Measurements from ENCODE around the gene ASAH2. TPM values are rescaled to one million over a fixed set of nuclear protein-coding genes. Genes with fewer than 3 reads are reported as not detected.

The ASAH2 gene
- total RNA-seq, 1 experiment from 2014 or later = 6.4 TPM

DNA sequence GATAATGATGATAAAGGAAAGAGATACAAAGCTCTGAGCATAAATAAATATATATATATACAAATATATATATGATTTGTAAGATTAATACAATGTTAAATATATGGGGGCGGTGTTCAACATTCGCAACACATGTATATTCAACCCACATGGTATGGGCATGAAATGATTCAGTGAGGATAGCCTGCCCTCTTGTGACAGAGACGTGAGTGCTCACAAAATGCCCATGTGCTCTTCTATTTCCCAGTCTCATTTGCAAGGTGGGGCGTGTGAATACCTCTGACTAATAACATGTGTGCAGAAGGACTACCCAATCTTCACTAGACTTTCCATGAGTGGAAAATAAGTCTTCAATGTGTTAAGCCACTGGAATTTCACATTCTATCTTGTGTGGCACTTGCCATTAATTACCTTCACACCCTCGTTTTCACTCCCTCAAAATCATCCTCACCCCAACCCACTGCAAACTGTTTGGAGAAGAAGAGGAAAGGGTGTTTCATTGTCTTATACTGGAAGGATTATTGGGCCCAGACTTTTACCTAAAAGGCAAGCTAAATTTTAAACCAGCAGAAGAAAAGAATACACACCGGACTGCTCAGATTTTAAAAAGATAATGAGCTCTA lies 26.9 kb downstream of the ASAH2 start:
- no peak overlapping the region for H3K27ac ChIP-seq (ENCODE audit: low read depth, low read length, poor library complexity, severe bottlenecking)
- no peak overlapping the region for H3K4me3 ChIP-seq (ENCODE audit: low read depth, low read length, poor library complexity, severe bottlenecking)
- no TSS peak for BruUV-seq (replicated peaks)
- peak; percentile 80 for DNase-seq (ENCODE audit: low spot score)
- no peaks in the 10 kb centered on the region for H3K36me3 ChIP-seq (ENCODE audit: insufficient read depth, low read length, poor library complexity, severe bottlenecking)
- peaks cover 16% of the 10 kb centered on the region for H3K27me3 ChIP-seq (replicated peaks; ENCODE audit: insufficient read depth, low read depth, low read length, poor library complexity)
- ChIA-PET POLR2A (ENCODE audit: low non-redundant PET) (no interaction called here), CTCF (interaction anchor here (0.6 to 0.7 kb wide), 2 partner anchors 12 to 704 kb away, joined by 3 read pairs; no protein-coding TSS in a partner anchor)
- no peaks in the 10 kb centered on the region for H3K9me3 ChIP-seq (ENCODE audit: low read depth, low read length, poor library complexity, severe bottlenecking)
- no peaks in the 10 kb centered on the region for H3K4me1 ChIP-seq (ENCODE audit: insufficient read depth, low read length, poor library complexity, severe bottlenecking)
- intact Hi-C loops (cut with micrococcal nuclease; ENCODE audit: unreplicated experiment) = loop anchor here (2.0 to 10.0 kb wide), 2 partner anchors 632 to 820 kb away; no protein-coding TSS in a partner anchor
- no peak for TF ChIP-seq EZH2 (IDR thresholded peaks at IDR 0.05; ENCODE audit: borderline replicate concordance, low read depth, low read length, poor library complexity, severe bottlenecking)
- TF ChIP-seq, protein P1, sequence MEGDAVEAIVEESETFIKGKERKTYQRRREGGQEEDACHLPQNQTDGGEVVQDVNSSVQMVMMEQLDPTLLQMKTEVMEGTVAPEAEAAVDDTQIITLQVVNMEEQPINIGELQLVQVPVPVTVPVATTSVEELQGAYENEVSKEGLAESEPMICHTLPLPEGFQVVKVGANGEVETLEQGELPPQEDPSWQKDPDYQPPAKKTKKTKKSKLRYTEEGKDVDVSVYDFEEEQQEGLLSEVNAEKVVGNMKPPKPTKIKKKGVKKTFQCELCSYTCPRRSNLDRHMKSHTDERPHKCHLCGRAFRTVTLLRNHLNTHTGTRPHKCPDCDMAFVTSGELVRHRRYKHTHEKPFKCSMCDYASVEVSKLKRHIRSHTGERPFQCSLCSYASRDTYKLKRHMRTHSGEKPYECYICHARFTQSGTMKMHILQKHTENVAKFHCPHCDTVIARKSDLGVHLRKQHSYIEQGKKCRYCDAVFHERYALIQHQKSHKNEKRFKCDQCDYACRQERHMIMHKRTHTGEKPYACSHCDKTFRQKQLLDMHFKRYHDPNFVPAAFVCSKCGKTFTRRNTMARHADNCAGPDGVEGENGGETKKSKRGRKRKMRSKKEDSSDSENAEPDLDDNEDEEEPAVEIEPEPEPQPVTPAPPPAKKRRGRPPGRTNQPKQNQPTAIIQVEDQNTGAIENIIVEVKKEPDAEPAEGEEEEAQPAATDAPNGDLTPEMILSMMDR (conservative IDR thresholded peaks at IDR 0.05; ENCODE audit: low read depth, low read length) = peak; percentile 78

DNA sequence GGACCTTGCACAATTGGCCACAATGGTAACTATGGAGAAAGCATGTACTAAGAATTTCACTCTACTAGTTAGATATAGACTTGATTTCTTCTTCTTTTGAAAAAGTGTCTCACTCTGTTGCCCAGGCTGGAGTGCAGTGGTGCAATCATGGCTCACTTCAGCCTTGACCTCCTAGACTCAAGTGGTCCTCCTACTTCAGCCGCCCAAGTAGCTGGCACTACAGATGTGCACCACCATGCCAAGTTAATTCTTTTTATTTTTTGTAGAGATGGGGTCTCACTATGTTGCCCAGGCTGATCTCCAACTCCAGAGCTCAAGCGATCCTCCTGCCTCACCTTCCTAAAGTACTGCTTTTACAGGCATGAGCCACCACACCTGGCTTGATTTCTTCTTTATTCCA lies 29.1 kb downstream of the ASAH2 start:
- ChIA-PET POLR2A (ENCODE audit: low non-redundant PET) (no interaction called here), CTCF (no interaction called here)
- Histone ChIP-seq H3K27me3 (replicated peaks; ENCODE audit: insufficient read depth, low read depth, low read length, poor library complexity) (peaks cover 5% of the 10 kb centered on the region), H3K36me3 (ENCODE audit: insufficient read depth, low read length, poor library complexity, severe bottlenecking) (no peaks in the 10 kb centered on the region), H3K4me1 (ENCODE audit: insufficient read depth, low read length, poor library complexity, severe bottlenecking) (no peaks in the 10 kb centered on the region), H3K4me3 (ENCODE audit: low read depth, low read length, poor library complexity, severe bottlenecking) (no peak overlapping the region), H3K27ac (ENCODE audit: low read depth, low read length, poor library complexity, severe bottlenecking) (no peak overlapping the region), H3K9me3 (ENCODE audit: low read depth, low read length, poor library complexity, severe bottlenecking) (no peaks in the 10 kb centered on the region)
- intact Hi-C loops (cut with micrococcal nuclease; ENCODE audit: unreplicated experiment) = loop anchor here (10.0 kb wide), 1 partner anchor 817 kb away; no protein-coding TSS in a partner anchor
- no TSS peak for BruUV-seq (replicated peaks)
- no peak for DNase-seq (ENCODE audit: low spot score)
- TF ChIP-seq, protein P1 (conservative IDR thresholded peaks at IDR 0.05; ENCODE audit: low read depth, low read length) = no peak
- no peak for TF ChIP-seq EZH2 (IDR thresholded peaks at IDR 0.05; ENCODE audit: borderline replicate concordance, low read depth, low read length, poor library complexity, severe bottlenecking)

DNA sequence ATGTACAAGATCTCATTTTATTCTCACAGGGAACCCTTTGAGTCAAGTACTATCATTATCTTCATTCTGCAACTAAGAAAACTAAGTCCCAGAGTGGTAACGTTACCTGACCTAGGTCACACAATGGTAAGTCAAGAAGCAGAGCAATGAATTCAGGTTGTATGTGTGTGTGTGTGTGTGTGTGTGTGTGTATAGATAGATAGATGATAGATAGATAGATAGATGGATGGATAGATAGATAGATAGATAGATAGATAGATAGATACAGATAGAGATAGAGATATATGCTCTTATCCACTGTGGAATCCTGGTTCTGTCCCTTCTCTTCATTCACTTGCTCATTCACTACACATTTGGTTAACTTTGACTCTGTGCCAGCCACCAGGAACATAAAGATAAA lies 29.8 kb downstream of the ASAH2 start:
- Histone ChIP-seq H3K27ac (ENCODE audit: low read depth, low read length, poor library complexity, severe bottlenecking) (no peak overlapping the region), H3K9me3 (ENCODE audit: low read depth, low read length, poor library complexity, severe bottlenecking) (no peaks in the 10 kb centered on the region), H3K4me3 (ENCODE audit: low read depth, low read length, poor library complexity, severe bottlenecking) (no peak overlapping the region), H3K36me3 (ENCODE audit: insufficient read depth, low read length, poor library complexity, severe bottlenecking) (no peaks in the 10 kb centered on the region), H3K27me3 (replicated peaks; ENCODE audit: insufficient read depth, low read depth, low read length, poor library complexity) (peaks cover 5% of the 10 kb centered on the region), H3K4me1 (ENCODE audit: insufficient read depth, low read length, poor library complexity, severe bottlenecking) (peaks cover 7% of the 10 kb centered on the region)
- no peak for DNase-seq (ENCODE audit: low spot score)
- intact Hi-C loops (cut with micrococcal nuclease; ENCODE audit: unreplicated experiment) = loop anchor here (10.0 kb wide), 1 partner anchor 817 kb away; no protein-coding TSS in a partner anchor
- TF ChIP-seq EZH2 (IDR thresholded peaks at IDR 0.05; ENCODE audit: borderline replicate concordance, low read depth, low read length, poor library complexity, severe bottlenecking) = no peak
- TF ChIP-seq, protein P1 (conservative IDR thresholded peaks at IDR 0.05; ENCODE audit: low read depth, low read length) = no peak
- CTCF ChIA-PET = no interaction called here
- no TSS peak for BruUV-seq (replicated peaks)
- POLR2A ChIA-PET (ENCODE audit: low non-redundant PET) = no interaction called here

Data from A673 (cell line).